NCI-H146 treated with DMSO at 0.1 percent for 48 hours (cell line): ENCODE data around the gene MSMB.
"Not testable (repeated sequence)": the region's sequence is repeated elsewhere in the genome, so short reads cannot be mapped to it uniquely, and the experiment has no call there.

Source experiments
- DNase-seq: peaks from one replicate; lab custom pipeline; 2025; ENCODE audit not compliant: unreplicated experiment; lab: John Stamatoyannopoulos, UW

The MSMB gene

GRCh38 chr10:46014683-46015405 lies 31.2 kb downstream of the MSMB start:
- no peak for DNase-seq

GRCh38 chr10:46014206-46014605 lies 31.9 kb downstream of the MSMB start:
- no peak for DNase-seq

GRCh38 chr10:46012746-46013145 lies 33.3 kb downstream of the MSMB start:
- DNase-seq, result no peak

- DNase-seq, result no peak
These were observed 39.9 kb downstream of the MSMB start for GRCh38 chr10:46006219-46006618.

GRCh38 chr10:46005383-46005782 lies 40.7 kb downstream of the MSMB start:
- DNase-seq, result no peak

GRCh38 chr10:46004963-46005362 lies 41.1 kb downstream of the MSMB start:
- no peak for DNase-seq

GRCh38 chr10:46002916-46003693 lies 43.0 kb downstream of the MSMB start:
- DNase-seq, result no peak

GRCh38 chr10:46002189-46002687 lies 43.8 kb downstream of the MSMB start:
- not testable (repeated sequence) for DNase-seq

- DNase-seq, result no peak
These were observed 44.8 kb downstream of the MSMB start for GRCh38 chr10:46001187-46001756.

GRCh38 chr10:46000538-46000937 lies 45.5 kb downstream of the MSMB start:
- DNase-seq, result no peak

- not testable (repeated sequence) for DNase-seq
These were observed 46.1 kb downstream of the MSMB start for GRCh38 chr10:45999955-46000354.

GRCh38 chr10:45997994-45998763 lies 47.9 kb downstream of the MSMB start:
- no peak for DNase-seq

- DNase-seq, result no peak
These were observed 48.5 kb downstream of the MSMB start for GRCh38 chr10:45997557-45997956.

- DNase-seq, result not testable (repeated sequence)
These were observed 60.5 kb downstream of the MSMB start for GRCh38 chr10:45985590-45985989.

- DNase-seq, result not testable (repeated sequence)
These were observed 61.6 kb downstream of the MSMB start for GRCh38 chr10:45984473-45984872.

GRCh38 chr10:45983538-45984186 lies 62.4 kb downstream of the MSMB start:
- not testable (repeated sequence) for DNase-seq
